Cardiac fibroblast (primary cell): ENCODE data around the gene DPYSL3.

Source experiments
- DNase-seq, 2 donors: peaks; one replicate each; pipeline versions ENCODE4 v3.0.0 to v3.0.0-alpha.2; 2010; ENCODE audit warnings: low read depth in 2 of 2
- H3K4me3 ChIP-seq, 2 donors: replicated peaks in 1 of 2; 1 replicate in 1 of 2; 2 replicates in 1 of 2; pipeline ENCODE4 v1.5.1; 2011; ENCODE audit warnings: low read depth in 2 of 2, low read length in 2 of 2, mild to moderate bottlenecking in 2 of 2, moderate library complexity in 1 of 2
- TF ChIP-seq, protein P1 (sequence below): IDR thresholded peaks from one replicate; pipeline ENCODE4 v1.5.1; 2011; ENCODE audit warnings: low read depth, mild to moderate bottlenecking, low read length, inconsistent platforms

DPYSL3 gene

DNA sequence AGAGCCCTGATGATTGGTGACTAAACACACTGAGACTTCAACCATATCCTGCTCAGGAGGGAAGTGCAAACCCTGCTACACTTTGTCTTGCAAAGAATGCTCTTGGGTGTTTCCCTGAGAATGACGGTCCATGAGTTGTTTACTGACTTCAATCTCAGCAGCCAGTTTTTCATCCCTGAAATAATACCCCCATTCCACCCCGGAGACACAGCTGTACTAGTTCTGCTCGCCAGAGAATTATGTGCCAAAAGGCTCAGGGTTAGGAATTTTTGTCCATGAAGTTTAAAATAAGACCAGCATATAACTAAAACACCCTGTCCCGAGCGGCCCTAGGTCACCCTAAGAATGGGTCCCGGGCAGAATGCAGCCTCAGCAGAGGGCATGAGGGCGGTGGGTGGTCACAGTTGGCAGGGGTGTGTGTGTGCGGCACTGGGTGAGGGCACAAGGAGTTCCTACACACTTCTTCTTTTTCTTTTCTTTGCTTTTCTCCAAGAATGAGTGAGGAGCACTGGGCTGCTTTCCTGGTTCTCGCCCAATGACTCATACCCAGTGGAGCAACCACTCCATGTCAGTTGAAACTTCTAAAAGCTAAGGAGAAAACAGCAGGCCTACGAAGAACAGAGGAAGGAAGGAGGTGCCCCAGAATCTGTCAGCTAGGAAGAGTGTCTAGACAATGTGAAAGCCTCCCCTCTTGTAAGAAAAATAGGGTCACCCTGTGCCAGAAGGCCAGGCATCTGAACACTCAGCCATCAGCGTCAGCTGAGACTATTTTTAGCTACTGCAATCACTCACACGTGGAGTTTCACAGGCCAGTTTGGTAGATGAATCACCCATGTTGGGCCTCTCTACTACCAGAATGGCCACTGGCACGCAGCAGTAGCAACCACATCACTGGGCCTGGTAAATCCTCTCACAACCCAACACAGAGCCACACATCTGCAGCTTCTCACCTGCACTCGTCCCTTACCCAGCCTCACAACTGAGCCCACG is 105.9 kb downstream of the DPYSL3 start:
- peak overlapping the region in 1 of 2 donors; percentile 9 for H3K4me3 ChIP-seq
- DNase-seq: peak; percentile 98
- TF ChIP-seq, protein P1, sequence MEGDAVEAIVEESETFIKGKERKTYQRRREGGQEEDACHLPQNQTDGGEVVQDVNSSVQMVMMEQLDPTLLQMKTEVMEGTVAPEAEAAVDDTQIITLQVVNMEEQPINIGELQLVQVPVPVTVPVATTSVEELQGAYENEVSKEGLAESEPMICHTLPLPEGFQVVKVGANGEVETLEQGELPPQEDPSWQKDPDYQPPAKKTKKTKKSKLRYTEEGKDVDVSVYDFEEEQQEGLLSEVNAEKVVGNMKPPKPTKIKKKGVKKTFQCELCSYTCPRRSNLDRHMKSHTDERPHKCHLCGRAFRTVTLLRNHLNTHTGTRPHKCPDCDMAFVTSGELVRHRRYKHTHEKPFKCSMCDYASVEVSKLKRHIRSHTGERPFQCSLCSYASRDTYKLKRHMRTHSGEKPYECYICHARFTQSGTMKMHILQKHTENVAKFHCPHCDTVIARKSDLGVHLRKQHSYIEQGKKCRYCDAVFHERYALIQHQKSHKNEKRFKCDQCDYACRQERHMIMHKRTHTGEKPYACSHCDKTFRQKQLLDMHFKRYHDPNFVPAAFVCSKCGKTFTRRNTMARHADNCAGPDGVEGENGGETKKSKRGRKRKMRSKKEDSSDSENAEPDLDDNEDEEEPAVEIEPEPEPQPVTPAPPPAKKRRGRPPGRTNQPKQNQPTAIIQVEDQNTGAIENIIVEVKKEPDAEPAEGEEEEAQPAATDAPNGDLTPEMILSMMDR: no peak

- TF ChIP-seq, protein P1: no peak
- no peak overlapping the region for H3K4me3 ChIP-seq
- DNase-seq: no peak
Observed at GRCh38 chr5:147400881-147401280, 109.0 kb downstream of the DPYSL3 start.

DNA sequence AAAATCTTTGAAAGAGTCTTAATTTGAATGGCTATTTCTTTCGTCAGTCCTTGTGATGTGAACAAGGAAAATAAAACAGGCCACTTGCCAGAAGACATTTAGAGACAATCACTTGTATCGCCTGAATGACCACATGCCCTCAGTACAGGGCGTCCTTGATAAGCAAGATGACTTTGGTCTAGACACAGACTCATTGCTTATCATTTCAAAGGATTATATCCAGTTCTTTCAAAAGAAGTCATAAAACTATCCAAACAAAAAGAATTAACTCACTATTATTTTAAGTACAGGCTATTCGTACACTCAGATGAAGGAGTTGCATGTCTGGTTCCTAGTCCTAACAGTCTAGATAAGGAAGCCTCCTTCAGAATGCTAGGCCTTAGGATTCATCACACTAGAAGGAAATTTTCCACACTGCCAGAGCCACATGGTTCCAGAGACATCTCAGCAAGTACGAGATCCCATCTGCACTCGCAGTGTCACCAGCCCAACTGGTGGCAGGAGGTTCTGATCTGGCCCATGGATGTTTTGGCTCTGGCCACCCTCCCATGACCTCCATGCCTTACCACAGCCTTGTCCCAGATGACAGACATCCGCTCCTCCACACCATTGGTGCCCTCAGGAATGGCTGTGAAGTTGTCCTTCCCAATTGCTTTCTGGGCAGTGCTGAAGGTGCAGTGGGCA is 109.6 kb downstream of the DPYSL3 start:
- TF ChIP-seq, protein P1: no peak
- DNase-seq: no peak
- no peak overlapping the region for H3K4me3 ChIP-seq

- TF ChIP-seq, protein P1: no peak
- no peak for DNase-seq
- H3K4me3 ChIP-seq: no peak overlapping the region
Observed at GRCh38 chr5:147398860-147399259, 111.0 kb downstream of the DPYSL3 start.

DNA sequence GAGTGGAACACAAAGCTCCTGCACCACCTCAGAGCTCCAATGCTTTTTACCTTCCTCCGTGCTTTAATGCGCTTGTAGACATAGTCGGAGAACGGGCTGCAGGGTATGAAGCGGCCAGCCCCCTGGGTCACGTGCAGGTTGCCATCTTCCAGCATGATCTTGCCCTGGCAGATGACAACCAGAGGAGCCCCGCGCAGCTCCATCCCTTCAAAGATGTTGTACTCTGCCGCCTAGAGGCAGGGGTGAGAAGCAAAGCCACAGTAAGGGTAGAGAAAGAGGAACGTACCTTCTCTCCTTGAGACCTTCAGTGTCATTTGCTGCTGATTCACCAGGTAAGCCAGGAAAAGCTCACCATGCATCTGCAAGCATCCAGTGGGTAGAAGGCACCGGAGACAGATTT is 112.3 kb downstream of the DPYSL3 start:
- TF ChIP-seq, protein P1: no peak
- H3K4me3 ChIP-seq: no peak overlapping the region
- DNase-seq: no peak

GRCh38 chr5:147396070-147396823 is 113.6 kb downstream of the DPYSL3 start:
- peak in 1 of 2 donors; percentile 46 for DNase-seq
- TF ChIP-seq, protein P1: no peak

More at GRCh38 chr5:147396070-147396823, 113.6 kb downstream of the DPYSL3 start:
- H3K4me3 ChIP-seq: no peak overlapping the region
